Neutrophil (primary cell): ENCODE results near the gene OR7C1.

Experiments used
- H3K27ac ChIP-seq: fragments of 200-600 bp; sonication (generic); 2 replicates; pipeline ENCODE4 v1.5.1; 2016; ENCODE audit warnings: mild to moderate bottlenecking, moderate library complexity
- H3K27me3 ChIP-seq: fragments of 200-600 bp; sonication (generic); 2 replicates; pipeline ENCODE4 v1.6.0; 2016; ENCODE audit warnings: mild to moderate bottlenecking
- H3K36me3 ChIP-seq: fragments of 200-600 bp; sonication (generic); 2 replicates; pipeline ENCODE4 v1.5.1; 2017
- H3K4me1 ChIP-seq, 2 experiments: fragments of 200-600 bp in 1 of 2; sonication (generic) in 1 of 2; 1 replicate in 1 of 2; 2 replicates in 1 of 2; pipeline versions ENCODE4 v1.5.1 to v1.6.1; 2013 to 2016; ENCODE audit warnings: low read depth in 1 of 2, low read length in 1 of 2, mild to moderate bottlenecking in 1 of 2, moderate library complexity in 1 of 2; ENCODE audit not compliant: control insufficient read depth in 1 of 2, insufficient read depth in 1 of 2
- H3K4me3 ChIP-seq, 2 experiments: fragments of 200-600 bp in 1 of 2; sonication (generic) in 1 of 2; 1 replicate in 1 of 2; 2 replicates in 1 of 2; pipeline ENCODE4 v1.5.1; 2013 to 2016; ENCODE audit warnings: low read depth in 1 of 2, low read length in 1 of 2, mild to moderate bottlenecking in 1 of 2, moderate library complexity in 1 of 2
- H3K9me3 ChIP-seq: fragments of 200-600 bp; sonication (generic); 2 replicates; pipeline ENCODE4 v1.5.1; 2016
- TF ChIP-seq, protein P1 (sequence below): fragments of 200-600 bp; sonication (generic); IDR thresholded peaks from 2 replicates; pipeline ENCODE4 v1.5.1; 2016; ENCODE audit warnings: antibody characterized with exemption

OR7C1 gene

DNA sequence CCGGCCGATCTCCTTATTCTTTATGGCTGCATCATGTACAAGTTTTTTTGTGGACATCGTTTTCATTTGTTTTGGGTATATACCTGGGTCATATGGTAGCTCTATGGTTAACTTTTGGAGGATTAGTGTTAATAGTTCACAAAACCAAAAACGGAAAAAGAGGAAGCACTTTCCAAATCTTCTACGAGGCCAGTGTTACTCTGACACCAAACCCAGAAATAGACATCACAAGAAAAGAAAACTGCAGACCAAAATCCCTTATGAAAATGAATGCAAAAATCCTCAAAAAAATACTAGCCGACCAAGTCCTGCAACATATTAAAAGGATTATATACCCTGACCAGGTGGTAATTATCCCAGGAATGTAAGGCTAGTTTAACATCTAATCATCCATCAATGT is 86.4 kb downstream of the OR7C1 start:
- no peaks in the 10 kb centered on the region for H3K4me1 ChIP-seq
- H3K4me3 ChIP-seq = no peak overlapping the region
- H3K36me3 ChIP-seq = peaks cover 73% of the 10 kb centered on the region
- no peaks in the 10 kb centered on the region for H3K9me3 ChIP-seq
- H3K27ac ChIP-seq = no peak overlapping the region
- TF ChIP-seq, protein P1, sequence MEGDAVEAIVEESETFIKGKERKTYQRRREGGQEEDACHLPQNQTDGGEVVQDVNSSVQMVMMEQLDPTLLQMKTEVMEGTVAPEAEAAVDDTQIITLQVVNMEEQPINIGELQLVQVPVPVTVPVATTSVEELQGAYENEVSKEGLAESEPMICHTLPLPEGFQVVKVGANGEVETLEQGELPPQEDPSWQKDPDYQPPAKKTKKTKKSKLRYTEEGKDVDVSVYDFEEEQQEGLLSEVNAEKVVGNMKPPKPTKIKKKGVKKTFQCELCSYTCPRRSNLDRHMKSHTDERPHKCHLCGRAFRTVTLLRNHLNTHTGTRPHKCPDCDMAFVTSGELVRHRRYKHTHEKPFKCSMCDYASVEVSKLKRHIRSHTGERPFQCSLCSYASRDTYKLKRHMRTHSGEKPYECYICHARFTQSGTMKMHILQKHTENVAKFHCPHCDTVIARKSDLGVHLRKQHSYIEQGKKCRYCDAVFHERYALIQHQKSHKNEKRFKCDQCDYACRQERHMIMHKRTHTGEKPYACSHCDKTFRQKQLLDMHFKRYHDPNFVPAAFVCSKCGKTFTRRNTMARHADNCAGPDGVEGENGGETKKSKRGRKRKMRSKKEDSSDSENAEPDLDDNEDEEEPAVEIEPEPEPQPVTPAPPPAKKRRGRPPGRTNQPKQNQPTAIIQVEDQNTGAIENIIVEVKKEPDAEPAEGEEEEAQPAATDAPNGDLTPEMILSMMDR = no peak
- H3K27me3 ChIP-seq = no peaks in the 10 kb centered on the region
